Measurements from ENCODE around the gene DDA1.
A peak's percentile ranks its signal among the peaks of the same experiment; 100 is the strongest.

Gene DDA1

DNA sequence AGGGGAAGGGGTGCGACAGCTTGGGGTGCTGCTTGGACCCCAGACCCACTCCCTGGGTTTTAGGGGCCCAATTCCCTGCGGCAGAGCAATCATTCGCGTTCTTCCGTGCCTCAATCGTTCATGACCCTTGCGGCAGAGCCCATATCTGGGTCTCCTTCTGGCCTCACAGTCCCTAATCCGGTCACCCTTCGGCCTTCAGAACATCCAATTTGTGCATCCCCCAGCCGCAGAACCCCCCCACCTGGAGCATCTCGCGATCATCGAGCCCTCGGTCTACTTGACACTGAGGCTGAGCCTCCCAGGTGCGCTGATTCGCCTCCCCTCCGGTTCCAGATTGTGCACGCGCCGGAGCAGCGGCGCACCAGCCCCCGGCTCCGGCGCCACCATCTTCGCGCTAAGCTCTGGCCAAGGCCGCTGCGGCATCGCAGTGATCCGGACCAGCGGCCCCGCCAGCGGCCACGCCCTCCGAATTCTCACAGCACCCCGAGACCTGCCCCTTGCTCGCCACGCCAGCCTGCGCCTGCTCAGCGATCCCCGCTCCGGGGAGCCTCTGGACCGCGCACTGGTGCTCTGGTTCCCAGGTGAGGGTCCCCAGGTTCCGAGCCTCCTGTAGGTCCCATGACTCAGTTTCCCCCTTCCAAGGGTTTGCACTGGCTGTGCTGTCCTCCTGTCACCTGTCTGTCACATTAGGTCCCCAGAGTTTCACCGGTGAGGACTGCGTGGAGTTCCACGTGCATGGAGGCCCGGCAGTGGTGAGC, 28.5 kb downstream of the DDA1 start:
- no peak for DNase-seq (ENCODE audit: low read depth, low spot score)
- H3K4me3 ChIP-seq (ENCODE audit: low read length) = peak overlapping the region; percentile 96

- no peak for DNase-seq (ENCODE audit: low read depth, low spot score)
- peak overlapping the region; percentile 96 for H3K4me3 ChIP-seq (ENCODE audit: low read length)
Measured at GRCh38 chr19:17338433-17339078, 29.2 kb downstream of the DDA1 start.

- H3K4me3 ChIP-seq (ENCODE audit: low read length) = no peak overlapping the region
Measured at GRCh38 chr19:17339088-17339741, 29.9 kb downstream of the DDA1 start.

DNA sequence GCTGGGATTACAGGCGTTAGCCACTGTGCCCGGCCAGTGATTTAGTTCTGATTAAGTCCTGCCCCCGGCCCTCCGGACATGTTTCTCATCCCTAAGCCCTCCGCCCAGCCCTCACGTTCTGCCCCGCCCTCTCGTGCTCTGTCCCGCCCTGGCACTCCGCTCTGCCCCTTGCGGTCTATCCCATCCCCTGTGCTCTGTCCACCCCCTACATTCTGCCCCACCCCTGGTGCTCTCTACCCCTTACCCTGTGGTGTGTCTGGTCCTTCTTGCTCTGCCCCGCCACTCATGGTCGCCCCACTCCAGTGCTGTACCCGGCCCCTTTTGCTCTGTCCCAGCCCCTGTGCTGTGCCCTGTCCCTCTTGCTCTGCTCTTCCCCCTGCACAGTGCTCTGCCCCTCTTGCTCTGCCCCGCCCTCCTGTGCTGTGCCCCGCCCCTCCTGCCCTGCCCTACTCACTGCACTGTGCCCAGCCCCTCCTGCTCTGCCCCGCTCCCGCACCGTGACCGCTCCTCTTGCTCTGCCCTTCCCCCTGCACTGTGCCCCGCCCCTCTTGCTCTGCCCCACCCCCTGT, 31.0 kb downstream of the DDA1 start:
- no peak overlapping the region for H3K4me3 ChIP-seq (ENCODE audit: low read length)
- DNase-seq (ENCODE audit: low read depth, low spot score) = no peak

More at GRCh38 chr19:17339088-17339741, 29.9 kb downstream of the DDA1 start:
- DNase-seq (ENCODE audit: low read depth, low spot score) = no peak

GRCh38 chr19:17340871-17341357, 31.6 kb downstream of the DDA1 start:
- no peak for DNase-seq (ENCODE audit: low read depth, low spot score)
- H3K4me3 ChIP-seq (ENCODE audit: low read length) = no peak overlapping the region

- DNase-seq (ENCODE audit: low read depth, low spot score) = no peak
- no peak overlapping the region for H3K4me3 ChIP-seq (ENCODE audit: low read length)
Measured at GRCh38 chr19:17341386-17341785, 32.0 kb downstream of the DDA1 start.

DNA sequence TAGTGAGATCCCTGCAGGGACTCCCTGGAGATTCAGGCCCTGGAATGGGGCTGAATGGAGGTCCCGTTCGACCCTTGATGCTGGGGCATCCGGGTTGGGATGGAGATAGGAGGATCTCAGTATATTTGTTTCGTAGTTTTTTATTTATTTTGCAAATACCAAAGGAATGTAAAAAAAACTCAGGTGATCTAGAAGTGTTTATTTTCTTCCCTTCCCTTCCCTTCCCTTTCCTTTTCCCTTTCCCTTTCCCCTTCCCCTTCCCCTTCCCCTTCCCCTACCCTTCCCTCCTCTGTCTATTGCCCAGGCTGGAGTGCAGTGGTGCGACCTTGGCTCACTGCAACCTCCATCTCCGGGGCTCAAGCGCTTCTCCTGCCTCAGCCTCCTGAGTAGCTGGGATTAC, 32.5 kb downstream of the DDA1 start:
- no peak for DNase-seq (ENCODE audit: low read depth, low spot score)
- H3K4me3 ChIP-seq (ENCODE audit: low read length) = no peak overlapping the region

- H3K4me3 ChIP-seq (ENCODE audit: low read length) = no peak overlapping the region
- DNase-seq (ENCODE audit: low read depth, low spot score) = peak; percentile 51
Measured at GRCh38 chr19:17346109-17346671, 36.8 kb downstream of the DDA1 start.

DNA sequence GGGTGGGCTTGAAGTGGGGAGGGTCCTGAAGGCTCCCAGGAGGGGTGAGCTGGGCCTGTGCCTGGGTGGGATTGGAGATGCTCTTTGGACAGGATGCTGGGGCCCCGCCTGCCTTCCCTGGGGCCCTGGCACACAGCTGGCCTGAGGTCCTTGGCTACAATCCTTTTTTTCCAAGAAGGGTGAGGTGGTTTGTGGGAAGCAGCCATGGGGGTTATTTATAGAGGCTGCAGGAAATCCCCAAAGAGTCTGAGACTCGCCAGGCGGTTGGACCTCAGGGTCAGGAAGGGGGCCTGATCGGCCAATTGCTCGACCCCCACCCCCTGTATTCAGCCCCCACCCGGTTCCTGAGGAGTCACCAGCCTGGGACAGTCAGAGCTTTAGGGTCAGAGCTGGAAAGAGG, 38.0 kb downstream of the DDA1 start:
- no peak for DNase-seq (ENCODE audit: low read depth, low spot score)
- H3K4me3 ChIP-seq (ENCODE audit: low read length) = no peak overlapping the region

DNA sequence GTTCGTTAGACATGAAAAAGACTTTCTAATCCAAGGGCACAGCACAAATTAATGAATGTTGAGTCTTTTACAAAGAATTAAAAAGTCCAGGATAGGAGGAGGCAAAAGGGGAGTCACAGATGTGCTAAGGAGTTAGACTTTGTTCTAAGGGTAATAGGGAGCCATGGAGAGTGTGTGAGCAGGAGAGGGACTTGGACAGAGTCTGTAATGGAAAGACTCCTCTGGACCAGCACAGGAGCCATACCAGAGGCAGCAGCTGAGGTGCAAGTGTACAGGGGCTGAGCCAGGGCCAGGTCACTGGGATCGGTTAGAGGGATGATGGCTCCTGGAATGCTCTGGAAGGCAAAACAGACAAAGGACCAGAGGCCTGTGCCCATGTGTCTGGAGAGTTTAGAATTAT, 38.5 kb downstream of the DDA1 start:
- DNase-seq (ENCODE audit: low read depth, low spot score) = no peak
- H3K4me3 ChIP-seq (ENCODE audit: low read length) = no peak overlapping the region

GRCh38 chr19:17348700-17349099, 39.3 kb downstream of the DDA1 start:
- no peak for DNase-seq (ENCODE audit: low read depth, low spot score)
- no peak overlapping the region for H3K4me3 ChIP-seq (ENCODE audit: low read length)

GRCh38 chr19:17351815-17352435, 42.6 kb downstream of the DDA1 start:
- H3K4me3 ChIP-seq (ENCODE audit: low read length) = no peak overlapping the region
- DNase-seq (ENCODE audit: low read depth, low spot score) = no peak

- no peak for DNase-seq (ENCODE audit: low read depth, low spot score)
- H3K4me3 ChIP-seq (ENCODE audit: low read length) = no peak overlapping the region
Measured at GRCh38 chr19:17352608-17353280, 43.4 kb downstream of the DDA1 start.

DNA sequence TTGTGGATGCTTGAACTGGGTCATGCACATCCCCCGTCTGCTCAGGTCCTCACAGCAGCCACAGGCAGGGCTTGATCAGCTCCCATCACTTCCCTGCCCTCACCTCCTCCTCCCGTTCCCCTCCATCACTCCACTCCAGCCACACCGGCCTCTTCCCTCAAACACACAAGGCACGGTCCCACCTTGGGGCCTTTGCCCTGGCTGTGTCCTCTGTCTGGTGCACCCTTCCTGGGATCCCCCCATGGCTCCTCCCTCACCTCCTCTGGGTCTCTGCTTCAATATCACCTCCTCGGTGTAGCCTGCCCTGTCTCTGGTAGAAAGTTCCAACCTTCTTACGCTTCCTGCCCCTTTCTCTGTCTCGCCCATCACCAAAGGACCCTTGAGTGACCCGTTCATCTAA, 44.0 kb downstream of the DDA1 start:
- H3K4me3 ChIP-seq (ENCODE audit: low read length) = no peak overlapping the region

GRCh38 chr19:17357078-17357666, 47.8 kb downstream of the DDA1 start:
- DNase-seq (ENCODE audit: low read depth, low spot score) = no peak
- H3K4me3 ChIP-seq (ENCODE audit: low read length) = no peak overlapping the region

More for the DNA sequence above, 44.0 kb downstream of the DDA1 start:
- DNase-seq (ENCODE audit: low read depth, low spot score) = no peak

- DNase-seq (ENCODE audit: low read depth, low spot score) = no peak
Measured at GRCh38 chr19:17357724-17358123, 48.4 kb downstream of the DDA1 start.

GRCh38 chr19:17358395-17358794, 49.0 kb downstream of the DDA1 start:
- no peak overlapping the region for H3K4me3 ChIP-seq (ENCODE audit: low read length)
- DNase-seq (ENCODE audit: low read depth, low spot score) = no peak

More at GRCh38 chr19:17357724-17358123, 48.4 kb downstream of the DDA1 start:
- no peak overlapping the region for H3K4me3 ChIP-seq (ENCODE audit: low read length)

Measured in Jurkat, Clone E6-1 (cell line).